HL-60/S4 (cell line): ENCODE data around the gene UTP20.

Experiments used
- in situ Hi-C: fragments of 300-500 bp; cut with MboI; formaldehyde crosslinking; loops from 2 replicates; pipeline ENCODE4 v1.14.3; 2022; ENCODE audit warnings: low sequenced_read_pairs

Gene UTP20

DNA sequence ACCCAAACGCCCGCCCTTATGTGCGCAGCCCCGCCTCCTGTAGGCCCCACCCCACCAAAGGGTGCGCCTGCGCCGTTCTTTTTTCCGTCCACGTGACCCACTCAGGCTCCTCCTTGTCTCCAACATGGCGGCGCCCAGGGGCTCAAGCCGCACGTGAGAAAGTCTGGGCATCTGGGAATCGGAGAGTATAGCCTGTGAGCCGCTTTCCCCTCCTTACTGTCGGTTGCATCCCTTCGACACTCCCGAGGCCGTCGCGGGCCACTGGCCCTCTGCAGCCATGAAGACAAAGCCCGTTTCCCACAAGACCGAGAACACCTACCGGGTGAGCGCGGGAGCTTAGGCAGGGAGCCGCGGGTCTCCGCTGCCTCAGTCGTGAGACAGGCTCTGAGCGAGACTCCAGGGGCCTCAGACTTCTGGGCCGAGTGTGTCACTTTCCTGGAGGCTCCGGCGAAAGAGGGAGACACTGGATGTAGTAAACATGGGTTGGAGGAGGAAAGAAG, at the start of gene UTP20:
Gene UTP20, plus strand, starts transcription at position 100 of the 500 bp plus-strand sequence. Its CDS starts 178 bp downstream, at position 278.
- in situ Hi-C loops, result no loop called here

DNA sequence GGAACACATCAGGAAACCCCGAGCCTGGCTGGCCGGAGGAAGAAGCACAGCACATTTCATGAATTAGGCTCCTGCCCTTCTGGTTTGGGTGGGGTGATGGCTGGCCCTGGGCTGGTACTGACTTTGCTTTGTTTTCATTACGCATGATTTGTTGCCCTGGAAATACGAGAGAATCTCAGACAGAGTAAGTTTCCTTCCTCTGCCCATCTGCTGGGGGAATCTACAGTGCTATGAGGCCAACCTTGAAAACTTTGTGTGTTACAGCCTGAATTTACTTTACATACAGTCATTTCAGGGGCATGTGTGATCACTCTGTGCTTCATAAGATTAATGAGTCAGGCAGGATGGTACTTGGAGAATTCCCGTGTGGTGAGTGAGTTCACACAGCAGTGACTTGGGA, 49.4 kb upstream of the UTP20 start:
- in situ Hi-C loops, result no loop called here

DNA sequence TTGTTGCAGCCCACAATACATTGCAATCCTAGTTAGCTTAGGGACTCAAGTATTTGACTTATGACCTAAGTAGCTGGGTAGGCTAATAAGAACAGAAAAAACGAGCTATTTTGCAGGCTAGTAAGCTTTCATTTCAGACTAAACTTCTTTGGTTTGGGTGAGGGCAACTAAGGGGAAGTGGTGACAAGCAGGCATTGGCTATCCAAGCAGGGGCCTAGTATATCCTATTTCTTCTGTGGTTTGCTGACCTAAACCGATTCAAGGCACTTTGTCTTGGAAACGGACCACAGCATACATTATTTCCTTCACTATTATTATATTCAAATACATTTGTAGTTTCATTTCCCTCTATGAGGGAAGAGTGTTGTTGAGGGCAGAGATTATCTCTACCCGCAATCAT, 48.3 kb upstream of the UTP20 start:
- in situ Hi-C loops, result no loop called here

DNA sequence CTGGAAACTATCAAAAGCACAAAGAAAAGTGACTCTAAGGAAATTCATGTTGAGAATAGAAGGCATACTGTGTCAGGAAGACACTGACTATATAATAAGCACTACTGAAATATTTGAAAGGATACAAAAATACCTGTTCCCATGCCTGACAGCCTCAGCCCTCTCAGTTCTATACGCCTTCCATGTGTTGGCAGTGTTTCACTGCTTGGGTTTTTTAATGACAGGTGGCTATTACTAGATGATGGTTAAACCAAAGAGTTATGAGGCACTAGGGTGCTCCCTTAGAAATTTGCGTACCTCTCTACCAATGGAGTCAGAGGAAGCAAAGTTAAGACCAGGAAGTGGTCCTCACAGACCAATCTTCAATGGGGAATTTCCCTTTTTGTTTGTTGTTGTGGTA, 44.2 kb upstream of the UTP20 start:
- in situ Hi-C loops, result no loop called here

DNA sequence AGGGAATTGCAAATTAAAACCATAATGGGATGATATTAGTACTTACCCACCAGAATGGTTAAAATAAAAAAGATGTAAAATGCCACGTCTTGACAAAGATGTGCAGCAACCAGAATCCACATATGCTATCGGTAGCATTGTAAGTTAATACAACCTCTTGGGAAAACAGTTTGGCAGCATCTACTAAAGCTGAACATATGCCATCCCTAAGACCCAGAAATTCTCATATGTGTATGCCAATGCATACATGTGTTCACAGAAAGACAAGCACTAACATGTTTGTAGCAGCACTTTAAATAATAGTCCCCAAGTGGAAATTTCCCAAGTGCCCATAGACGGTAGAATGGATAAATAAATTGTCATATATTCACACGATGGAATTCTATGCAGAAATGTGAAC, 41.6 kb upstream of the UTP20 start:
- in situ Hi-C loops, result no loop called here

DNA sequence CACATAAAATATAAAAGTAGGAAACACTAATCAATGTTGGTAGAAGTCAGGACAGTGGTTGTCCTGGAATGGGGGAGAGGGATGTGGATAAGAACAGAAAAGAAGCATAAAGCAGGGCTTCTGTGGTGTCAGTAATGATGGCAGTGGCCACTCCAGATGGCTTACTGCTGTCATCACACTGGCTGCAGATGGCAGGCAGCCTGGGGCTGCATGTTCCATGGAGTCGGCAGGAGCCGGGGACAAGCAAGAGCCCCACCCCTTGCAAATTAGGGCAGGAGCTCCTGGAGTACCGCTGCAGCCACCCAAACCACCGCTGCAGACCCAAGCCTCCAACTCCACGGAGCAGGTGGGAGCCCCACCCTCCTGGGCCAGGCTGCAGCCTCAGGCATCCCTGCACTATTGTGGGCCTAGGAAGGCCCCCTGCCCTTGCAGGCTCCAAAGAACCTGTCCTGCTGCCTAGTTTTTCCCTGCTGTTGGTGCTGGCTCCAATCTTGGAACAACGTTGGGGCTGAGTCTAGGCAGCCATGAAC, 41.0 kb upstream of the UTP20 start:
- in situ Hi-C loops, result no loop called here

DNA sequence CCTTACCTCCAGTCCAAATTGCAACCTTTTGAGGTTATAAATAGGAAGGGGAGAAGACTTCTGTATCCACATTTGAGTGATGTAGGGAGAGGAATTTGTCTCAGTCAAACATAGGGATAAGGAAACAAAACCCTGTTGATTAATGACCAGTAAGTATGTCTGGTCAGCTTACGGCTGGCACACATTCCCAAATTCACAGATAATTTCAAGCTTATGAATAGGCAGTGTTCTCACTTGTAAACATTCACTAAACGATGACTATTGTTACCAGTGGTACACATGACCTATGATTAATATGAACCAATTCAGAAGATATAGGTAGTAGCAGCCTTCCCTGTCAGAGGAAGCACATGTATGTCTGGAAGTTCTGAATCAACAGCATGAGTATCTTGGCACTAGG, 36.8 kb upstream of the UTP20 start:
- in situ Hi-C loops, result no loop called here

DNA sequence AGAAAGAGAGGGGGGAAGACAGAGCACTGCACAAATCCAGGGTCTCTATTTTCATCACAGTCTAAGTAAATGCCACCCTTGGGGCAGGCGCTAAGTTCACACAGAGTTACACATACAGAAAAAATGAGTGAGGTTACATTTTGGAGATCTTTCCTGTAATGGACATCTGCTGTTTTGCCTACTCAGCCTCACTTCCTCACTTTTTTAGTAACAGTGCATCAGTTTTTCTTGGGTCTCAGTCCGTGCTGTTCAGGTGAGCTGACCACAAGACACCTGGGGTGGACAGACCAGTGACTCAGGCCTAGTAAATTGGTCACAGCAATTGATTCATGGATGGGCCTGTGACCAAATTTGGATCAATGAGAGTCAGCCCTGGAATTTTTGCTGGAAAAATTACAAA, 36.3 kb upstream of the UTP20 start:
- in situ Hi-C loops, result no loop called here

DNA sequence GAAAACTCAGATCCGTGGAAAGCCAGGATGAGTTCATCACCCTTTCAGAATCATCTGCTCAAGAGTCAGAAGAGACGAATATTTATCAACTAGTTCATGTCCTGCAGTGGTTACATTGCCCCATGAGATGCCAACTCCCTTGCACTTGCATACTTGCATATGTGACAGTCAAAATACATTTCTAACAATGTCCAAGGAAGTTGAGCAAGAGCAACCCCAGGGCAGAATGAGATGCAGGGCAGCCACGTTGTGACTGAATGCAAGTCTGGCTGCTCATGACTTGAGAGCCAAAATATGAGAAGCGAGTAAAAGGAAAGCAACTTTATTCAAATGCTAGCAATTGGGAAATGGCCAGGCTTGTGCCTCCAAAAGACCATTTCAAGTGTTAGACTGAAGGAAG, 23.6 kb upstream of the UTP20 start:
- in situ Hi-C loops, result no loop called here

DNA sequence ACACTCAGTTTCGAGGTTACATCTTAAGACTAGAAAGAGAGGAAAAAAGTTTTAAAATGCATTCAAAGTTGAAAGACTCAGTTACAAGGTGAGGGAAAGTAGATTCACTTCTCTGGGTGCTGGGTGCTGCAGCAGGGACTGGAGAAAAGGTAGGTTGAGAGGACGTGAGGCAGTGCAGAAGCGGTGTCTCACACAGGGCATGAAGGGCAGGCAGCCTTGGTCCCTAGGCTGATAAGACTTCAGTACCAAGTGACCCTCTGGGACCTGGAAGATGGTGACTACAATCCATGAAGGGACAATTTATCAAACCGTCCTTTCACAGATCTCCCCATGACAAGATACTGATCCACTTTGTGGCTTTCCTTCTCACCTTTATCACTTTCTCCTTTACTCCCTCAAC, 22.5 kb upstream of the UTP20 start:
- in situ Hi-C loops, result no loop called here

DNA sequence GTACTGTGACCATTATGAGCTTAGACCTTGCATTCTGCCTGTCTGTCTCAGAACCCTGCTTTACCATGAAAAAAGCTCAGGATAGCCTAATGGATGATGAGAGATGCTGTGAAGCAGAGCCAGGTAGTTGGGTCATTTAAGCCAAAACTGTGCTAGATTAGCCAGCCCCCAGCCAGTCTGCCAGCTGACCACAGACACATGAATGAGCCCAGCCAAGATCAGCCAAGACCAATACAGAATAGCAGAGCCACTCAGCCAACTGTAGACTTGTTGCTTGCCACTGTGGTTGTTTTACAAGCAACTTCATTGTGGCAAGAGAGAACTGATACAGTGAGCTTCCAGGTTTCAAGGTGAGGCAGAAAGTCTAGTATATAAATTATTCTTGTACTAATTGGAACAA, 12.8 kb upstream of the UTP20 start:
- in situ Hi-C loops, result no loop called here

DNA sequence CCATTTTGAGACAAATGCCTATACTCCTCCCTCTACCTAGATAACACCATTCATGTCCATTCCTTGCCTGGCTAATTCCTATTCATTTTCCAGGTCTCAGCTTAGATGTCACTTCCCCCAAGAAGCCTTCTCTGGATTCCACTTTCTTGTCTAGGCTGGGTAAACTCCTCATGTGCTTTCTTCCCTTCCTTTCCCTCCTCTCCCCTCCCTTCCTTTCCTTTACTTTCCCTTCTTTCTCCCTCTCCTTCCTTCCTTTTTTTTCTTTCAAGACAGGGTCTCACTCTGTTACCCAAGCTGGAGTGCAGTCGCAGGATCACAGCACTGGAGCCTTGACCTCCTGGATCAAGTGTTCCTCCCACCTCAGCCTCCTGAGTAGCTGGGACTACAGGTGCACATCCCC, 3.5 kb upstream of the UTP20 start:
- in situ Hi-C loops, result no loop called here

DNA sequence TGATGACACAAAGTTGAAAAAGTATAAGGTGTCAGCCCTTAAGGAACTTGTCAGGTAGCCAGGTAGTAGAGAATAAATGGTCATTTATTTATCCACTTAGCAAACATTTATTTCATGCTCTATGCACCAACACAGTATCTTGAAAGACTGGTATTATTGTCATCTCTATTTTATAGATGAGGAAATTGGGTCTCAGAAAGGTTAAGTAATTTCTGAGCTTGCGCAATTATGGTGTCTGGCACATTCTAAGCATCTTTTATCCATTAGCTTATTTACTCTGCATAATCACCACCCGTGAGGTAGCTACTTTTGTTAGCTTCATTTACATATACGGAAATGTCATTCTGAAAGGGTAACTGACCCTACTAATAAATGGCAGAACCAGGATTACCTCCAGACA, 2.5 kb upstream of the UTP20 start:
- in situ Hi-C loops, result no loop called here

DNA sequence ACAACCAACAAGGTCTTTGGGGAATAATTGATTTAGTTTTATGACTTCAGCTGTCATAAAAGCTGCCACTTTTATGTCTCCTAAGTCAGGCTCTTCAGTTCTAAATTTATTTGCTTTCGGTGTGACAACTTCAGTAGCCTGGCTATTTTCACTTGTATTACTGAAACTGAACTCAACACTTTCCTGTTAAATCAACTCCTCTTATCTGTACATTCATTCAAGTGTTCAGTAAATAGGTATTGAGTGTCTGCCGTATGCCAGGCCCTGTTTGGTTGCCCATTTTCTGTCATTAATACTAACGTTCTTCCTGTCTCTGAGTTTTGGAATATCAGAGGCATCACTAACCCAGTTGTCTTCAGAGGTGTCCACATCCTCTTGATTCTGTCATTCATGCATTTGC, 7.5 kb downstream of the UTP20 start:
- in situ Hi-C loops, result no loop called here

DNA sequence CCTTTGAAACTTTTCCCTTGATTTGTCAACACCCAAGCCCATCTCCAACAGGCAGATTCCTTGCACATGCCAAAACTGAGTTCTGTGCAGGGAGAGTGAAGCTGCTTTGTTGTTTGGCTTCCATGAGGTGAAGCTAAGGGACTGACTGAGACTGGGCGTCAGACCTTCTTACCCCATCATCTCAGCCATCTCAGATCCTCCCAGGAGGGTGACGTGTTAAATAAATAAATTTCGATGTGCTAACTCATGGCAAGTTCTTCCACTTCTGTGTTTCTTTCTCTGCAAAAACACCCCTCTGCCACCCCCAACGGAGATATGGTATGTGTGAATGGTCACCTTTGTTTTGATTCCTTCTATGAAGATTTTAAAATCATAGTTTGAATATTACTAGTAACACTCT, 17.8 kb downstream of the UTP20 start:
- in situ Hi-C loops, result no loop called here

DNA sequence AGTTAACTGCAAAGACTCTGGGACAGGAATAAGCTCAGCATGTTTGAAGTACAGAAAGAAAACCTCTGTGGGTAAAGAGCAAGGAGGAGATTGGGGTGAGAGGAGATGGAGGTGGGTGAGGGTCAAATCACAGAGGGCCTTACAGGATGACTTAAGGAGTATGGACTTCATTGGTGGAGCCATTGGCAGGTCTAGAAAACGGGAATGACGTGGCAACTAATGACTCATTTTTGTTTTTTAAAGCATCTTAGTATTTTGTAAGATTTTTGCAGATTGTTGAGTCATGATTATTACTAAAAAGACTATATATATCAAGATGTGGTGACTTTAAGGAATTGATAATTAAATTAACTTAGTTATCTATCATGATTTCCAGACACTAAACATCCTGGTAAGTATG, 18.5 kb downstream of the UTP20 start:
- in situ Hi-C loops, result no loop called here

DNA sequence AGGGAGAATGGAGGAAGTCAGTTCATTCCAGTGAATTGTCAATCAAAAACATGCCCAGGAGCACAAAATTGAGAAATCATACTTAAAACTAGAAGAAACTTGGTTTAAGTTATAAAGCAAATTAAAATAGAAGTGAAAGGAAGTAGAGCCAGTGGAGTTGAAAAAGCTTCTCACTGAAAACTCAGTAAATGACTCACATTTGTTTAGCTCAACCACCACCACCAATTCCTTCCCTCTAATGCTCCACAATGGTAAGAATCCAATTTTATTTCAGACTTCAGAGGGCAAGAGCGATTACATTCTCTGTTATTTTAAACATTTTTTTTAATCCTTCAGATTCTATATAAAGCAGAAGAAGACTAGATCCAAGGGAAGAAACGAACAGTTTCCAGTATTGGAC, 19.4 kb downstream of the UTP20 start:
- in situ Hi-C loops, result no loop called here

DNA sequence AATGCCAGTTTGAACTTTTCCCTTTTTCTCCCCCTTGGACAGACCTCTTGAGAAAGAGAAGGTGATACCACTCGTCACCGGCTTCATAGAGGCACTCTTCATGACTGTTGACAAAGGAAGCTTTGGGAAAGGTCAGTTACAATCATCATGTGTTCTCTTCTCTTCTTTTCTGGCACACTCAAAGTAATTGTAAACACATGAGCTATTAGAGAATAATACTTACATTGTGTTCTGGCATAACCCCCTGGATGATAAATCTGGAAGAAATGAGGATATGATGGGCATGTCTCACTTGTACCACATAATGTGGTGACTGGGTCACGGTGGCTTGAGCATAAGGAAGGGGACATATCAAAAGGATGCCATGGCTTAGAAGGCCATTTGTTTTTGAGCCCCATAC, 20.0 kb downstream of the UTP20 start:
- in situ Hi-C loops, result no loop called here

DNA sequence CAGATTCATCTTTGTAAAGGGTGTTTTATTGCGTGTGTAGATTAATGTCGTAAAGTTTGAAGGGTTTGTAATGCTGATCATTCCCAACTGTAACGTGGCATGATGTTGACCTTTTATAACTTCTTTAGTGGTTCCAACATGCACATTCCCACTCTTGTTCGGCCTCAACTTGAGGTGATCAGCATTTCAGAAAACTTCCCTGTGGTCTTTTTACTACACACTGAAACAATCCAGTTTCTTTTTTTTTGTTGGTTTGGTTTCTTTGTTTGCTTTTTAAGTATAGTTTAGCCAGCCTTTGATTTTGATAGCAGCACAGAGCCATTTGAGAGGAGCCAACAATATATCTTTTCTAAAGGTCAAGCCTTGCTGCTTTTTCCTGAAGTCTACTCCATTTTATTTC, 22.8 kb downstream of the UTP20 start:
- in situ Hi-C loops, result no loop called here

DNA sequence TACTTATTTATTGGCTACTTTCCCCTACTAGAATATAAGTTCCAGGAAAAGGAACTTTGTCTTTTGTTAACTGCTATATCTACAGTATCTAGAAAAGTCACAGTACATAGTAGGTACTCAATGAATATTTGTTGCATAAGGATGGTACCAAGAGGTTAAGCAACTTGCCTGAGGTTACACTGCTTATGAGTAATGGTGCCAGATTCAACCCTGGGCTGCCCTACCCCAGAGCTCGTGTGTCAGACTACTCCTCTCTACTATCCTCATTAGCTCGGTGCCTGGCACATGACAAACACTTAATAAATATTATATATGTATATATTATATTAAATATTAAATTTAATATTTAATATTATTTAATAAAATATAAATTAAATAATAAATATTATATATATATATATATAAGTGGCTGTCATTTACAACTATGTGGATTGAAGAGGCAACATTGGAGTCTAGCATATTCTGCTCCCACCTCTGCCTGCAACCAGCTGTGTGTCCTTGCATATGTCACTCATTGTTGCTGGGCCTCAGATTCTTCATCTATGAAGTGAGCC, 25.4 kb downstream of the UTP20 start:
- in situ Hi-C loops, result no loop called here

DNA sequence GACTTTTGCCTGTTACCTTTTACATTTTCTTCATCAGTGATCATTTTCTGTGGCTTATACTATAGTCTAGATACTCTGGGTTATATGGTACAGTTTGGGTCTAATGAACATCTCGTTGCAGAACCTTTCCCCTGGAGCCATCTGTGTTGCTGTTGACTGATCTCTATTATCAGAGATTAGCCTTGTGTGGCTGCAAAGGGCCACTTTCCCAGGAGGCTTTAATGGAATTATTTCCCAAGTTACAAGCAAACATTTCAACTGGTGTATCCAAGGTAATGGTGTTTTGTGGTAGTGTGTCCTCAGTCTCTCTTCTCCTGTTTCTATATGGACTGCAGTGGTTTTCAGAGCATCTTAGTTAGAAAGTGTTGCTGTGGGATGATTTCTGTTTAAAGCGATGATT, 25.9 kb downstream of the UTP20 start:
- in situ Hi-C loops, result no loop called here

DNA sequence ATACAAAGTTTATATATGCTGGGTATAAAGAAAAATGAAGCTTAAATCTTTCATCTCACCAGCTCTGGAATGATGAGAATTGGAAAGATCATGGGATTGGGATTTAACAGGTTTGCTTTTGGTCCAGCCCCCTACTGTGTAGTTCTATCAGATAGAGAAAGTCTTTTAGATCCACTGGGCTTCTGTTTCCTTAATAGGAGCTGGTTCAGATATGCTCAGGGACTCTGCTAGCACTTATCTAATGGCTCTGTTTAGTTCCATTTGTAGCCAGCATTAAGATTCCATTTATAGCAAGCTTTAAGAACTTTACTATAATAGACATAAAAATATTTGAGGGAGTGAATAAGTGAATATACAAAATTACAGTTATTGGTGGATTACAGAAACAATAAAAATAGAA, 42.6 kb downstream of the UTP20 start:
- in situ Hi-C loops, result no loop called here

DNA sequence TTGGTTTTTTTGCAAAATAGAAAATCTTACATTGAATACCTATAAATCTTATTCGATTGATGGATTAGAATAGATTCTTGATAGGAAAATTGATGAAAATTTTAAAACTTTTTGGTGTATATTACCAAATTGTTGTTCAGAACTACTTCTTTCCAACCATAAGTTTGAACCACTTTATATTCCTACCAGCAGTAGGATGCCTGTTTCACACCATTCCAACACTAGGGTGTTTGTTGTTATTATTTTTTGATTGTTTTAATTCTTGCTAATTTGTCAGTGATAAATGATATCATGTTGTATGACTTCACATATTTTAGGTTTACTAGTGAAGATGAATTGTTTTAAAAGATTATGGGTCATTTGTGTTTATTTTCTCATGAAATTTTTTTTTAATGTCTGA, 43.4 kb downstream of the UTP20 start:
- in situ Hi-C loops, result no loop called here
